Hematopoietic multipotent progenitor cell treated with erythropoietin and hydrocortisone succinate and interleukin-3 and kit ligand, for 15 days (in vitro differentiated cells): ENCODE data around the gene RASGRP1.
A peak's percentile ranks its signal among the peaks of the same experiment; 100 is the strongest.

ENCODE experiments used
- DNase-seq: peaks from one replicate; pipeline ENCODE4 v3.0.0-alpha.2; 2015; ENCODE audit warnings: low spot score

The RASGRP1 gene

GRCh38 chr15:38535491-38536200 is 29.0 kb downstream of the RASGRP1 start:
- DNase-seq, result no peak

GRCh38 chr15:38534691-38535090 is 29.9 kb downstream of the RASGRP1 start:
- no peak for DNase-seq

- no peak for DNase-seq
Measured at GRCh38 chr15:38533926-38534325, 30.7 kb downstream of the RASGRP1 start.

GRCh38 chr15:38533416-38533915 is 31.1 kb downstream of the RASGRP1 start:
- DNase-seq, result no peak

GRCh38 chr15:38532728-38533127 is 31.9 kb downstream of the RASGRP1 start:
- no peak for DNase-seq

- no peak for DNase-seq
Measured at GRCh38 chr15:38531509-38531908, 33.1 kb downstream of the RASGRP1 start.

GRCh38 chr15:38530113-38530512 is 34.5 kb downstream of the RASGRP1 start:
- no peak for DNase-seq

- DNase-seq, result no peak
Measured at GRCh38 chr15:38528294-38528693, 36.3 kb downstream of the RASGRP1 start.

- no peak for DNase-seq
Measured at GRCh38 chr15:38526158-38526557, 38.5 kb downstream of the RASGRP1 start.

GRCh38 chr15:38525489-38525888 is 39.1 kb downstream of the RASGRP1 start:
- no peak for DNase-seq

- no peak for DNase-seq
Measured at GRCh38 chr15:38524156-38524555, 40.5 kb downstream of the RASGRP1 start.

- DNase-seq, result no peak
Measured at GRCh38 chr15:38522922-38523321, 41.7 kb downstream of the RASGRP1 start.

- DNase-seq, result no peak
Measured at GRCh38 chr15:38521316-38521715, 43.3 kb downstream of the RASGRP1 start.

- DNase-seq, result no peak
Measured at GRCh38 chr15:38520035-38520434, 44.6 kb downstream of the RASGRP1 start.

- no peak for DNase-seq
Measured at GRCh38 chr15:38518084-38518483, 46.5 kb downstream of the RASGRP1 start.

GRCh38 chr15:38517312-38517975 is 47.2 kb downstream of the RASGRP1 start:
- no peak for DNase-seq

GRCh38 chr15:38516626-38517025 is 48.0 kb downstream of the RASGRP1 start:
- DNase-seq, result no peak

- DNase-seq, result no peak
Measured at GRCh38 chr15:38514601-38515000, 50.0 kb downstream of the RASGRP1 start.

- DNase-seq, result peak; percentile 39
Measured at GRCh38 chr15:38512901-38513300, 51.7 kb downstream of the RASGRP1 start.

- DNase-seq, result no peak
Measured at GRCh38 chr15:38509152-38509551, 55.5 kb downstream of the RASGRP1 start.

GRCh38 chr15:38508647-38509046 is 56.0 kb downstream of the RASGRP1 start:
- DNase-seq, result no peak

- DNase-seq, result no peak
Measured at GRCh38 chr15:38507570-38507969, 57.0 kb downstream of the RASGRP1 start.

GRCh38 chr15:38506997-38507396 is 57.6 kb downstream of the RASGRP1 start:
- DNase-seq, result no peak
